Natural killer cell (primary cell): Measurements from ENCODE around the gene IFT52. TPM values are rescaled to one million over a fixed set of nuclear protein-coding genes. Genes with fewer than 3 reads are reported as not detected.

Experiments
- ATAC-seq, 3 donors: fragments of 150-1000 bp in 2 of 3; fragments of 200-7000 bp in 1 of 3; cut with Tn5 transposase; 1 replicate in 1 of 3; 2 replicates in 2 of 3; pipeline ENCODE4 v1.10.0; 2021; ENCODE audit warnings: mild to moderate bottlenecking in 2 of 3, moderate library complexity in 2 of 3
- DNase-seq, 2 donors: peaks; one replicate each; pipeline versions ENCODE4 v3.0.0 to v3.0.0-alpha.2; 2013 to 2021; ENCODE audit warnings: mixed read lengths in 1 of 2
- H3K27ac ChIP-seq: one replicate; pipeline ENCODE4 v1.5.1; 2013; ENCODE audit warnings: mild to moderate bottlenecking, low read length
- H3K27me3 ChIP-seq: one replicate; pipeline ENCODE4 v1.6.1; 2013; ENCODE audit warnings: low read length; ENCODE audit not compliant: control insufficient read depth, insufficient read depth
- H3K36me3 ChIP-seq: one replicate; pipeline ENCODE4 v1.6.1; 2013; ENCODE audit warnings: low read length; ENCODE audit not compliant: control insufficient read depth, insufficient read depth
- H3K4me1 ChIP-seq: one replicate; pipeline ENCODE4 v1.6.1; 2013; ENCODE audit warnings: low read length; ENCODE audit not compliant: control insufficient read depth, insufficient read depth
- H3K4me3 ChIP-seq: one replicate; pipeline ENCODE4 v1.5.1; 2013; ENCODE audit warnings: low read length
- H3K9me3 ChIP-seq: one replicate; pipeline ENCODE4 v1.6.1; 2013; ENCODE audit warnings: low read length; ENCODE audit not compliant: control insufficient read depth, insufficient read depth
- H3K27ac Mint-ChIP-seq, 2 donors: one replicate each; pipeline ENCODE4 v1.8.0; 2022; ENCODE audit warnings: mild to moderate bottlenecking in 2 of 2, mixed read lengths in 2 of 2, moderate library complexity in 1 of 2
- H3K27me3 Mint-ChIP-seq, 2 donors: one replicate each; pipeline ENCODE4 v1.8.0; 2022; ENCODE audit warnings: low read depth in 2 of 2, mixed read lengths in 2 of 2
- H3K36me3 Mint-ChIP-seq: one replicate; pipeline ENCODE4 v1.8.0; 2022; ENCODE audit warnings: mixed read lengths
- H3K4me1 Mint-ChIP-seq, 2 donors: one replicate each; pipeline ENCODE4 v1.8.0; 2022; ENCODE audit warnings: mixed read lengths in 2 of 2
- H3K4me3 Mint-ChIP-seq: one replicate; pipeline ENCODE4 v1.8.0; 2022; ENCODE audit warnings: mild to moderate bottlenecking, moderate library complexity, mixed read lengths
- H3K9me3 Mint-ChIP-seq, 2 donors: one replicate each; pipeline ENCODE4 v1.8.0; 2022; ENCODE audit warnings: mixed read lengths in 2 of 2
- CTCF ChIP-seq: fragments of 200-600 bp; IDR thresholded peaks from one replicate; pipeline ENCODE4 v1.8.0; 2022; ENCODE audit warnings: antibody characterized with exemption
- WGBS: methylation state at CpG from one replicate; pipeline ENCODE4 v1.1.7; 2013; ENCODE audit warnings: missing lambda C conversion rate; ENCODE audit not compliant: insufficient coverage; 5-methylcytosine and 5-hydroxymethylcytosine counted together
- intact Hi-C: fragments of 100-400 bp; cut with micrococcal nuclease; formaldehyde crosslinking; loops from one replicate; pipeline ENCODE4 v1.14.2; 2022
- total RNA-seq, 4 donors: library from RNA; stranded (reverse); fragments of 120-200 nt in 1 of 4; gene quantifications; one replicate each; pipeline versions ENCODE4 v1.2.3 to v1.2.4, GENCODE V29; 2013 to 2022

IFT52 gene
- total RNA-seq, 3 donors from 2014 or later (not counting 1 experiment from before 2014, with no cell fraction given) = 21.5 to 26.1 (median 22.4) TPM

- H3K36me3 ChIP-seq = no peaks in the 10 kb centered on the region
- no peak overlapping the region for H3K27ac Mint-ChIP-seq
- H3K27me3 ChIP-seq = no peaks in the 10 kb centered on the region
- DNase-seq = no peak
- no peak for TF ChIP-seq CTCF
- intact Hi-C loops = no loop called here
- whole genome bisulfite sequencing = 97% methylated on average over 7 of the region's 9 CpGs
- H3K9me3 Mint-ChIP-seq = no peaks in the 10 kb centered on the region
- no peak overlapping the region for H3K4me3 ChIP-seq
- no peak overlapping the region for H3K27ac ChIP-seq
- ATAC-seq = no peak
- H3K4me3 Mint-ChIP-seq = no peak overlapping the region
- no peaks in the 10 kb centered on the region for H3K36me3 Mint-ChIP-seq
- no peaks in the 10 kb centered on the region for H3K9me3 ChIP-seq
- H3K4me1 ChIP-seq = no peaks in the 10 kb centered on the region
- H3K27me3 Mint-ChIP-seq = no peaks in the 10 kb centered on the region
- no peaks in the 10 kb centered on the region for H3K4me1 Mint-ChIP-seq
Observed at GRCh38 chr20:43690943-43691598, 100.3 kb downstream of the IFT52 start.

- Histone ChIP-seq H3K27me3 (no peaks in the 10 kb centered on the region), H3K36me3 (no peaks in the 10 kb centered on the region), H3K4me1 (no peaks in the 10 kb centered on the region), H3K4me3 (no peak overlapping the region), H3K9me3 (no peaks in the 10 kb centered on the region), H3K27ac (no peak overlapping the region)
- ATAC-seq (peak in 1 of 3 donors; percentile 46), DNase-seq (peak in 1 of 2 donors; percentile 63)
- H3K4me3 Mint-ChIP-seq = no peak overlapping the region
- no peaks in the 10 kb centered on the region for H3K36me3 Mint-ChIP-seq
- no peaks in the 10 kb centered on the region for H3K27me3 Mint-ChIP-seq
- H3K27ac Mint-ChIP-seq = no peak overlapping the region
- H3K4me1 Mint-ChIP-seq = no peaks in the 10 kb centered on the region
- TF ChIP-seq CTCF = no peak
- H3K9me3 Mint-ChIP-seq = no peaks in the 10 kb centered on the region
- WGBS = 92% methylated on average over 5 of the region's 5 CpGs
- intact Hi-C loops = no loop called here
Observed at GRCh38 chr20:43691928-43692524, 101.3 kb downstream of the IFT52 start.

DNA sequence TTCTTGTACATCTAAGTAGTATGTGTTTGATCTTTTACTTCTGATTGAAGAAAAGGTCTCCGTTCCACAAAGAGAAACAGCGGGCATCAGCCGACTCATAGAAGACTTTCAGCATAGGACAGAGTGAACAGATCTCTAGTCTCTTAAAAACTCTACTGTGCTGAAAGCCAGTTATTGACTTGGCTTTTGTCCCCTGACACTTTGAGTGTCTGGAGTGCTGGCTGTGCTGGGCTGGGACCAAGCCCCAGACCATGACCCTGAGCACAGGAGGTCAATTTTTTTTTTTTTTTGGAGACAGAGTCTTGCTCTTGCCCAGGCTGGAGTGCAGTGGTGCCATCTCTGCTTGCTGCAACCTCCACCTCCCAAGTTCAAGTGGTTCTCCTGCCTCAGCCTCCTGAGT lies 104.0 kb downstream of the IFT52 start:
- no peak for DNase-seq
- no peaks in the 10 kb centered on the region for H3K36me3 Mint-ChIP-seq
- no peak for TF ChIP-seq CTCF
- no peaks in the 10 kb centered on the region for H3K36me3 ChIP-seq
- H3K27me3 Mint-ChIP-seq = no peaks in the 10 kb centered on the region
- H3K27ac ChIP-seq = no peak overlapping the region
- peaks cover 3% of the 10 kb centered on the region for H3K4me1 ChIP-seq
- H3K27ac Mint-ChIP-seq = no peak overlapping the region
- WGBS = 96% methylated on average over 3 of the region's 3 CpGs
- no peak overlapping the region for H3K4me3 ChIP-seq
- no peaks in the 10 kb centered on the region for H3K9me3 Mint-ChIP-seq
- ATAC-seq = no peak
- peaks cover 6% of the 10 kb centered on the region in 2 donors for H3K4me1 Mint-ChIP-seq
- H3K27me3 ChIP-seq = no peaks in the 10 kb centered on the region
- H3K9me3 ChIP-seq = no peaks in the 10 kb centered on the region
- no peak overlapping the region for H3K4me3 Mint-ChIP-seq
- intact Hi-C loops = no loop called here
